Body of pancreas (tissue), 4 donors: Measurements from ENCODE around the gene BPIFB6. TPM values are rescaled to one million over a fixed set of nuclear protein-coding genes. Genes with fewer than 3 reads are reported as not detected.

Experiments
- ATAC-seq: fragments of 150-250 bp; one replicate; pipeline ENCODE4 v1.9.1; 2016
- DNase-seq, 4 donors: peaks; one replicate each; pipeline ENCODE4 v3.0.0-alpha.2; 2019
- H3K27ac ChIP-seq, 4 donors: fragments of 200-600 bp; sonication (generic); 1 replicate in 3 of 4; 2 replicates in 1 of 4; pipeline versions ENCODE4 v1.5.1 to v1.6.1; 2016 to 2019; ENCODE audit warnings: mild to moderate bottlenecking in 1 of 4, mixed read lengths in 1 of 4, moderate library complexity in 1 of 4
- H3K27me3 ChIP-seq, 2 donors: fragments of 200-600 bp; sonication (generic); one replicate each; pipeline ENCODE4 v1.6.0; 2016; ENCODE audit warnings: mild to moderate bottlenecking in 1 of 2
- H3K36me3 ChIP-seq, 2 donors: fragments of 200-600 bp; sonication (generic); replicated peaks in 1 of 2; 2 replicates each; pipeline ENCODE4 v1.5.1; 2016; ENCODE audit warnings: low read depth in 2 of 2; ENCODE audit not compliant: insufficient read depth in 1 of 2
- H3K4me1 ChIP-seq: fragments of 200-600 bp; sonication (generic); one replicate; pipeline ENCODE4 v1.6.0; 2016
- H3K4me3 ChIP-seq, 2 donors: fragments of 200-600 bp; sonication (generic); 1 replicate in 1 of 2; 2 replicates in 1 of 2; pipeline ENCODE4 v1.5.1; 2016 to 2019
- H3K9me3 ChIP-seq, 3 donors: fragments of 200-600 bp; sonication (generic); 1 replicate in 2 of 3; 2 replicates in 1 of 3; pipeline ENCODE4 v1.5.1; 2016
- POLR2A ChIP-seq, 3 donors: fragments of 450-650 bp; IDR thresholded peaks; one replicate each; pipeline ENCODE4 v1.6.1; 2016; ENCODE audit warnings: antibody characterized with exemption in 3 of 3, mild to moderate bottlenecking in 2 of 3
- WGBS, 2 donors: methylation state at CpG; one replicate each; pipeline ENCODE4 v1.1.5; 2017; 5-methylcytosine and 5-hydroxymethylcytosine counted together
- intact Hi-C: fragments of 100-400 bp; cut with DNase I; formaldehyde crosslinking; loops from one replicate; pipeline ENCODE4 v1.15.1; 2023
- total RNA-seq, 2 donors: library from RNA; depleted of rRNA; stranded (reverse); fragments of >200 nt; gene quantifications; one replicate each; pipeline ENCODE4 v1.1.0, GENCODE V29; 2016
- TF ChIP-seq, protein P1 (sequence below), 7 experiments: fragments of 450-650 bp in 4 of 7; fragments of 200-600 bp in 3 of 7; sonication (generic) in 3 of 7; IDR thresholded peaks; one replicate each; pipeline ENCODE4 v1.5.1; 2016 to 2019; ENCODE audit warnings: antibody characterized with exemption in 7 of 7

The BPIFB6 gene
- total RNA-seq, 2 donors from 2014 or later: not detected

DNA sequence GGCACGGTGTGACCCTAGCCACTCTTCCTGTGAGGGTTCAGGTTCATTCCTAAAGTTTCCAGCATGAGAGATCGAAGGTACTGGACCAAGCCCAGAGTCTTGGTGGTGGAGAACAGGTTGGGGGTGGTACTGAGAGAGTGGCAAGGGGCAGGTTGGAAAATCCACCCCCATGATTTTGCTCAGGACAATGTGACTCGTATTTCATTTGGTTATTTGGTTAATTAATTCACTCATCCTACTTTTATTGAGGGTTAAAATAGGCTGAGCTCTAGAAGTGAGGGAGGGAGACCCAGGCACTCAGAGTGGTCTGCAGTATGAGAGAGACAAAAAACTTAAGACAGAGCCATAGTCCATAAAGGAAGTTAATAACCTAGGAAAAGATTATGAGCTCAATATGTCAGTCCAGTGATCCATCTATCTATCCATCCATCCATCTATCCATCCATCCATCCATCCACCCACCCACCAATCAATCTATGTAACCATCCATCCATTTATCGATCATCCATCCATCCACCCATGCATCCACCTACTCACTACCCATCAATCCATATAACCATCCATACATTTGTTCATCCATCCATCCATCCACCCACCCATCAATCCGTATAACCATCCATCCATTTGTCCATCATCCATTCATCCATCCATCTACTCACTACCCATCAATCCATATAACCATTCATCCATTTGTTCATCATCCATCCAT lies 6.7 kb upstream of the BPIFB6 start:
- H3K4me3 ChIP-seq: no peak overlapping the region
- WGBS, 2 donors: 48 to 56% methylated on average over 5 of the region's 5 CpGs
- no peaks in the 10 kb centered on the region for H3K4me1 ChIP-seq
- H3K27me3 ChIP-seq: no peaks in the 10 kb centered on the region
- intact Hi-C loops: no loop called here
- TF ChIP-seq, protein P1, sequence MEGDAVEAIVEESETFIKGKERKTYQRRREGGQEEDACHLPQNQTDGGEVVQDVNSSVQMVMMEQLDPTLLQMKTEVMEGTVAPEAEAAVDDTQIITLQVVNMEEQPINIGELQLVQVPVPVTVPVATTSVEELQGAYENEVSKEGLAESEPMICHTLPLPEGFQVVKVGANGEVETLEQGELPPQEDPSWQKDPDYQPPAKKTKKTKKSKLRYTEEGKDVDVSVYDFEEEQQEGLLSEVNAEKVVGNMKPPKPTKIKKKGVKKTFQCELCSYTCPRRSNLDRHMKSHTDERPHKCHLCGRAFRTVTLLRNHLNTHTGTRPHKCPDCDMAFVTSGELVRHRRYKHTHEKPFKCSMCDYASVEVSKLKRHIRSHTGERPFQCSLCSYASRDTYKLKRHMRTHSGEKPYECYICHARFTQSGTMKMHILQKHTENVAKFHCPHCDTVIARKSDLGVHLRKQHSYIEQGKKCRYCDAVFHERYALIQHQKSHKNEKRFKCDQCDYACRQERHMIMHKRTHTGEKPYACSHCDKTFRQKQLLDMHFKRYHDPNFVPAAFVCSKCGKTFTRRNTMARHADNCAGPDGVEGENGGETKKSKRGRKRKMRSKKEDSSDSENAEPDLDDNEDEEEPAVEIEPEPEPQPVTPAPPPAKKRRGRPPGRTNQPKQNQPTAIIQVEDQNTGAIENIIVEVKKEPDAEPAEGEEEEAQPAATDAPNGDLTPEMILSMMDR (IDR thresholded peaks at IDR 0.05): no peak
- TF ChIP-seq POLR2A (IDR thresholded peaks at IDR 0.05): no peak
- DNase-seq: no peak
- H3K27ac ChIP-seq: no peak overlapping the region
- no peaks in the 10 kb centered on the region for H3K9me3 ChIP-seq
- no peak for ATAC-seq
- no peaks in the 10 kb centered on the region for H3K36me3 ChIP-seq

DNA sequence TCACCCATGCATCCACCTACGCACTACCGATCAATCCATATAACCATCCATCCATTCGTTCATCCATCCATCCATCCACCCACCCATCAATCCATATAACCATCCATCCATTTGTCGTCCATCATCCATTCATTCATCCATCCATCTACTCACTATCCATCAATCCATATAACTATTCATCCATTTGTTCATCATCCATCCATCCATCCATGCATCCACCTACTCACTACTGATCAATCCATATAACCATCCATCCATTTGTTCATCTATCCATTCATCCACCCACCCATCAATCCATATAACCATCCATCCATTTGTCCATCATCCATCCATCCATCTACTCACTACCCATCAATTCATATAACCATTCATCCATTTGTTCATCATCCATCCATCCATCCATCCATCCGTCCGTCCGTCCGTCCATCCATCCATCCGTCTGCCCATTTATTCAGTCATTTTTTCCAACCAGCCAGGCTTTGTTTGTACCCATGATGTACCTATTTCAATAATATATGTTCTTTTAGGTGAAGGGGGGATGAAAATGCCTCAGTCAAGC lies 6.1 kb upstream of the BPIFB6 start:
- WGBS, 2 donors: 56 to 62% methylated on average over 9 of the region's 9 CpGs
- Histone ChIP-seq H3K4me1 (no peaks in the 10 kb centered on the region), H3K9me3 (no peaks in the 10 kb centered on the region), H3K36me3 (no peaks in the 10 kb centered on the region), H3K27me3 (no peaks in the 10 kb centered on the region), H3K4me3 (no peak overlapping the region), H3K27ac (no peak overlapping the region)
- ATAC-seq (no peak), DNase-seq (no peak)
- intact Hi-C loops: no loop called here
- no peak for TF ChIP-seq POLR2A (IDR thresholded peaks at IDR 0.05)
- TF ChIP-seq, protein P1 (IDR thresholded peaks at IDR 0.05): no peak

DNA sequence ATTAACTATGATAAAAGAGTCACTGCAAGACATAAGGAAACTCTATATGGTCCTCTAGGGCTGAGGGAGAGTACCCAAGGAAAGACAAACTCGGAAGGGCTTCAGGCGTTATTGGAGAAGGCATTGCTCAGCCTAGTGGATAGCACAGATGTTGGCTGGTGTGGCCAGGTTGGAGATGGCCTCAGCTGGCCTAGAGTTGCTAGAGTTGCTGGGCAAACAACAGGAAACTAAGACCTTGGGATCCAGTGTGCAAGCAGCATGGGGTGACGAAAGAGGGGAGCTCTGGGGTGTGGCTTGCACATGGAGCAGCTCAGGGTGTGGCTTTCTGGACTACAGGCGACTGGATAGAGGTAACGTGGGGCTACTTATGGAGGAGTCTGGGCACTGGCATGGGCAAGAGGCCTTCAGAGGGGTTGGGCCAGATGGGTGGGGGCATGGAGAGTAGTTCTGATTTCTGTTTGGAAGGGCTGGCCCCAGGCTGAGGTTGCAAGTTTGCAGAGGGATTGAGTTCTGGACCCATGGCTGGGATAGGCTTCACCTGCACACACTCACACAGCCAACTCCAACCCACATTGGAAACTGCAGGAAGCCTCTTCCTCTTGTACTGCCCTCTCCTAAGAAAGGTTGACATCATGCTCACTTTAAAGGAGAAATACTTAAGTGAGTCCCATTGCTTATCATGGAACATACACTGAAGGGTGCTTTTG lies 5.2 kb upstream of the BPIFB6 start:
- H3K4me3 ChIP-seq: no peak overlapping the region
- TF ChIP-seq, protein P1 (IDR thresholded peaks at IDR 0.05): no peak
- no peak for TF ChIP-seq POLR2A (IDR thresholded peaks at IDR 0.05)
- H3K27me3 ChIP-seq: no peaks in the 10 kb centered on the region
- intact Hi-C loops: no loop called here
- no peaks in the 10 kb centered on the region for H3K9me3 ChIP-seq
- WGBS, 2 donors: 50 to 65% methylated on average over 5 of the region's 5 CpGs
- ATAC-seq (no peak), DNase-seq (no peak)
- no peak overlapping the region for H3K27ac ChIP-seq
- H3K4me1 ChIP-seq: no peaks in the 10 kb centered on the region
- H3K36me3 ChIP-seq: no peaks in the 10 kb centered on the region

DNA sequence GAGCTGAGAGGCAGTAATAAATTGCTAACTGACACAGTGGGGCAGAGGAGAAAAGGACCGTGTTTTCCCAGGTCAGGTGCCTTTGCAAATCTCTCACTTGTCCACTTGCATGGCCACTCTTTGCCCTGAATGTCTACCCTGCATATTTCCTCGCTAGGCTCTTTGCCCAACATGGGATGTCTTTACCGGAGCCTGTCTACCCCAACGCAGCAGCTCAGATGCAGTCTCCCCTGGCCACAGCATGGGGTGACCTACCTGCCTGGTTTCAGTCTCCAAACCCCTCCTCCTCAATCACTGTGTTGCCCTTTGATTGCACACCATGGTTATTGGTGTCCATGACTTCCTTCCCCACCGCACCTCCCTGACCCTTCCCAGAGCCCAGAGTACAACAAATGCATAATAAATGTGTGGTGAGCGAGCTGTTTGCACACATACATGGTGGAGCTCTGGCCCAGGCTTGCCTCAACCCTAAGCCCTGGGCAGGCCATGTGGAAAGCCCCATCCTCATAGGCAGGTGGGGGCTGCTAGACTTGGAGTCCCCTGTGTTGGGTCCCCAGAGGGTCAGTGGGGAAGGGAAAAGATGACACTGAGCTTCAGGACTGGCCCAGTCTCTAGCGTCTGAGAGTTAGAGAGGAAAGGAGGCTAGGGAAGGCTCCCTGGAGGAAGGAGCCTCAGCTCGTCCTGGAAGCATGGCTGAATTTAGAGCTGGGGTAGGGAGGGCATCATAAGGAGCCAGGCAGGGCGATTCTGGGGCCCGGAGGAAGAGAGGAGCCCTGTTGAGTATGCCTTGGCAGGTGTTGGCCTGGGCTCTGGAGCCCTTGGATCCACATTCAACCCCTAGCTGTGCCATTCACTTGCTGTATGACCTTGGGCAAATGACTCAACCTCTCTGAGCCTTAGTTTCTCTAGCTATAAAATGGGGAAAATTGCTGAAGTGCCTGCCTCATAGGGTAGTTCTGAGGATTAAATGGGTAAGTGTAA lies 4.4 kb upstream of the BPIFB6 start:
- TF ChIP-seq, protein P1 (IDR thresholded peaks at IDR 0.05): no peak
- no peak for TF ChIP-seq POLR2A (IDR thresholded peaks at IDR 0.05)
- H3K4me1 ChIP-seq: no peaks in the 10 kb centered on the region
- intact Hi-C loops: no loop called here
- H3K27me3 ChIP-seq: no peaks in the 10 kb centered on the region
- no peaks in the 10 kb centered on the region for H3K36me3 ChIP-seq
- WGBS, 2 donors: 68 to 77% methylated on average over 9 to 10 of the region's 10 CpGs
- H3K9me3 ChIP-seq: no peaks in the 10 kb centered on the region
- no peak overlapping the region for H3K27ac ChIP-seq
- ATAC-seq (no peak), DNase-seq (no peak)
- no peak overlapping the region for H3K4me3 ChIP-seq
